HG03571 (cell line): Measurements from ENCODE around the gene GAP43.
"Not testable (repeated sequence)": the region's sequence is repeated elsewhere in the genome, so short reads cannot be mapped to it uniquely, and the experiment has no call there.

Experiments used
- ATAC-seq: cut with Tn5 transposase; IDR thresholded peaks from one replicate; pipeline ENCODE4 v1.9.1; 2021; ENCODE audit not compliant: unreplicated experiment

Gene GAP43

DNA sequence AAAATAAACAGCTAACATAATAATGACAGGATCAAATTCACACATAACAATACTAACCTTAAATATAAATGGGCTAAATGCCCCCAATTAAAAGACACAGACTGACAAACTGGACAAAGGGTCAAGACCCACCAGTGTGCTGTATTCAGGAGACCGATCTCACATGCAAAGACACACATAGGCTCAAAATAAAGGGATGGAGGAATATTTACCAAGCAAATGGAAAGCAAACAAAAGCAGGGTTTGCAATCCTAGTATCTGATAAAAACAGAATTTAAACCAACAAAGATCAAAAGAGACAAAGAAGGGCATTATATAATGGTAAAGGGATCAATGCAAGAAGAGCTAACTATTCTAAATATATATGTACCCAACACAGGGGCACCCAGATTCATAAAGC is 129.7 kb downstream of the GAP43 start:
- not testable (repeated sequence) for ATAC-seq

DNA sequence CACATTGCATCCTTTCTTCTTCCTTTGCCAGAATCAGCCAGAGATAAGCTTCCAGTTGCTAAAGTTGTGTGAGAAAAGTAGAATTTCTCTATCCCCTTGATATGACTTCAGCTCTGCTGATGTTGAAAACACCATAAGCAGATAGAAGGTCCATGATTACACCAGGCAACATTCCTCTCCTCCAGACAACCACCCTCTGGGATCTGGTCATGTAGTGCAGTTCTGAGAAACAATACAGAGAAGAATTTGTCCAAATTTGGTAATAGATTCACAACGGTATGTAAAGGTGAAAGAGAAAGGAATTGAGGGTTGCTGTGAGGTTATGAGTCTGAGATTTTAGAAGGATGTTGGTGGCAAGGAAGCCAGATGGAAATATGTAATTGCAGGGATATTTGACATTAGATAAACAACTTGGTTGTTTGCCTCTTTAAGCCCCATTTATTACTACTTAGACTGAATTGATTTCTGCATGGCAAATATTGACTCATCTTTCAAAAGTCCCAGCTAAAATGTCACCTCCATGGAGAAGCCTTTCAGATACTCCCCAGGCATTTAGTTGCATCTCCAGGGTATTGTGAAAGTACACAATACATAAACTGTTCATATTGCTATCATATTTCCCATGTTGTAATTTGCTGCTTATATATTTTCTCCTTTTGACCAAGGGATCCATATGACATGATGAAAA is 134.9 kb downstream of the GAP43 start:
- no peak for ATAC-seq

DNA sequence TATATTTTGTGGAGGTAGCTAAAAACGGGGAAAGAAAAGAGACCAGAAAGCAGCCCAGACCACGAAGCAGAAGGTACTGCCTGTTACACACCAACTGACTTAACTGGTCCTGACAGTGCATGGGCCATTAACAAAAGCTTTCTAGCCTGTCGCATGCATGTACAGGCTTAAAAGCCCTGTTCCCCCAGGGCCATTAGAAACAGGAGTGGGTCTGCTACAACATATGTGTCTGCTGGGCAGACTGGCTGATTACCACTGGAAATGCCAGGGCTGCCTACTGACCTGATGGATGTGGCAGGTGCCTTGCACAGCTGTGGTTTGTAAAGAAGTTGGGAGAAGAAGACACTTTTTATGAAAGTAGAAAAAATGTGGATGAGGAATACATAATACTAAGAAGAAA is 137.4 kb downstream of the GAP43 start:
- no peak for ATAC-seq

DNA sequence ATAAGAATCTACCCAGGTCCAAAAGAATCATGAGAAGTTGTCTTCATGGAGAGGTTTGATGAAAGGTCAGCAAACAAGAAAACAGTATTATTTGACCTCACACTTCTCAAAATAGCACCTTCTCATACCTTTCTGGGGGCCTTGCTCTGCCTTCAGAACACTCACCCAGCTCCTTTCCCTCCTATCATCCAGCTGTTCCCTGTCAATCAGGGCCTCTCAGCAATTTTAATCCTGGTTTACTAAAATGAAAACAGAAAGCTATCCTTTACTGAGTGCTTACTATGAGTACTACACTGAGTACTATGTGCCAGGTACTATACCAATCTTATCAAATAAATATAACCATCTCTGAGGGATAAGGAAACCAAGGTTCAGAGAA is 138.6 kb downstream of the GAP43 start:
- no peak for ATAC-seq

DNA sequence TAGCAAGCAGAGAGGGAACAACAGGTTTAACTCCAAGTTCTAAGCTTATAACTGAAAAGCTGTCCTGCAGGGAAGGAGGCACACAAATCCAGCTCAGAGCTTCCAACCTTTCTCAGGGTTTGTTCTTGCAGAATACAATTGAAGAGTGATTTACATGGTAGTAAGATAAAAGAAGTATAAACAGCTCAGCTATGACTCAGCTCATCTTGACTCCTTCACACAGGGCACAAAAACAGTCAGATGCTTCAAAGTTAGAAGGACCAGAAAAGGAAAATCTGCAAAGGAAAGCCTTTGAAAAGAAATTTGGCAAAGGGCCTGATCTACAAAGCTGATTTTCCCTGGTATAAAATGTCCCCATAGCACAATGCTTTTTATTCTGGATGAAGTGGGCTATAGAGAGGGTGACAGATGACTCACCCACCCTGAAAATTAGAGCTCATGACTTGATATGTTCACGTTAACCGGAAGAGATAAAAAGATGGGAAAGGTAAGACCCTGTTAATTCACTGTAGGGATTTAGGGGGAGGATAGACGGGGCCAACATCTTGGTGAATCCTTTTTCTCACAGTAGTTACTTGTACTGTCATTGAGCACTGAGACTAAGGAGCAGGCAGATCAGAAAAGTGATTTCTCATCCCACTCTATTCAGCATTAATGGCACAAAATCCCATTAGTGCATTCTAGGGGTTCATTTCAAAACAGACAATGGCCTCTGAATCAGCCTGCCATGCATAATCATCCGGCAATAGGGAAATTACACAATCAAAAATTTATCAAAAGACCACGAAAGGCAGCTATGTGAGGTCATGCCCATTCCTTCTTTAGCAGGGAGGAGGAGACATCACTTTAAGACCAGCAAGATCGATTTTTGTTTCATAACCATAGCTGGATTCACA is 143.5 kb downstream of the GAP43 start:
- no peak for ATAC-seq

DNA sequence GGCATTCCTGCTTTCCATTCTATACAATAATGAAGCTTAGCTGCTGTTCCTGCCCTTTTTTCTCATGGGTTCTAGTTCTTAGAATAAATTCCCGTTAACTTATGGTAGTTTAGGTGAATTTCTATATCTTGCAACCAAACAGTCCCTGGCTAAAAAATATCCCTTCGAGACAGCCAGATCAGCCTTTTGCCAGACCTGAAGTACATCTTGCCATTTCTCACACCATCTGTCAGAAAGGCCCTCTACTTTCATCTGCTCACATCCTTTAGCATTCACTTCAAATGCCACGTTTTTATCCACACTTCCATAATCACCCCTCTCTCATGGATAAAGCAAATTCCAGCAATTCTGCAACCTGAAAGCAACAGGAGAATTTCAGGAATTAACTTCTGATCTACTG is 145.4 kb downstream of the GAP43 start:
- ATAC-seq = no peak
